Fibroblast of lung (primary cell): ENCODE data around the gene CPA1. TPM values are rescaled to one million over a fixed set of nuclear protein-coding genes. Genes with fewer than 3 reads are reported as not detected.

Experiments used
- DNase-seq, 2 donors: peaks; one replicate each; pipeline versions ENCODE4 v3.0.0 to v3.0.0-alpha.2; 2010; ENCODE audit warnings: low read depth in 2 of 2
- H2AFZ ChIP-seq: 2 replicates; pipeline ENCODE4 v1.5.1; 2012; ENCODE audit warnings: low read length, control low read depth, inconsistent platforms
- H3K27ac ChIP-seq: 2 replicates; pipeline ENCODE4 v1.5.1; 2011; ENCODE audit warnings: low read length, control low read depth; ENCODE audit not compliant: insufficient read depth
- H3K27me3 ChIP-seq: 2 replicates; pipeline ENCODE4 v1.5.1; 2011; ENCODE audit warnings: mild to moderate bottlenecking, low read length; ENCODE audit not compliant: control insufficient read depth, insufficient read depth
- H3K36me3 ChIP-seq: 2 replicates; pipeline ENCODE4 v1.5.1; 2011; ENCODE audit warnings: low read length; ENCODE audit not compliant: control insufficient read depth, insufficient read depth
- H3K4me1 ChIP-seq: 2 replicates; pipeline ENCODE4 v1.5.1; 2011; ENCODE audit warnings: low read length; ENCODE audit not compliant: control insufficient read depth, insufficient read depth; ENCODE audit errors: extremely low read depth
- H3K4me2 ChIP-seq: 2 replicates; pipeline ENCODE4 v1.5.1; 2011; ENCODE audit warnings: low read length, control low read depth; ENCODE audit not compliant: insufficient read depth; ENCODE audit errors: extremely low read depth
- H3K4me3 ChIP-seq, 4 experiments: fragments of 200-600 bp in 1 of 4; sonication (generic) in 1 of 4; replicated peaks in 1 of 4; 2 replicates each; pipeline ENCODE4 v1.5.1; 2011 to 2016; ENCODE audit warnings: low read length in 4 of 4, low read depth in 3 of 4, mild to moderate bottlenecking in 3 of 4, control low read depth in 2 of 4, inconsistent platforms in 1 of 4, mixed read lengths in 1 of 4; ENCODE audit not compliant: insufficient read depth in 1 of 4; ENCODE audit errors: control extremely low read depth in 1 of 4
- H3K79me2 ChIP-seq: 2 replicates; pipeline ENCODE4 v1.5.1; 2012; ENCODE audit warnings: mild to moderate bottlenecking, low read length, inconsistent platforms; ENCODE audit not compliant: control insufficient read depth, insufficient read depth
- H3K9ac ChIP-seq: 2 replicates; pipeline ENCODE4 v1.5.1; 2011; ENCODE audit warnings: mild to moderate bottlenecking, low read length, control low read depth; ENCODE audit not compliant: insufficient read depth
- H3K9me3 ChIP-seq: 2 replicates; pipeline ENCODE4 v1.5.1; 2012; ENCODE audit warnings: low read depth, low read length; ENCODE audit not compliant: control insufficient read depth, insufficient read depth
- H4K20me1 ChIP-seq: 2 replicates; pipeline ENCODE4 v1.5.1; 2011; ENCODE audit warnings: low read length; ENCODE audit not compliant: control insufficient read depth, insufficient read depth; ENCODE audit errors: extremely low read depth
- CTCF ChIP-seq, 2 donors: IDR thresholded peaks in 1 of 2; conservative IDR thresholded peaks in 1 of 2; 1 replicate in 1 of 2; 2 replicates in 1 of 2; pipeline ENCODE4 v1.5.1; 2011 to 2012; ENCODE audit warnings: low read length in 2 of 2, control low read depth in 1 of 2, inconsistent platforms in 1 of 2, low read depth in 1 of 2, mild to moderate bottlenecking in 1 of 2
- EZH2 ChIP-seq: IDR thresholded peaks from 2 replicates; pipeline ENCODE4 v1.5.1; 2012; ENCODE audit warnings: low read length, control low read depth, mild to moderate bottlenecking; ENCODE audit errors: missing control alignments
- polyA plus RNA-seq, 2 donors: library from polyadenylated mRNA; depleted of rRNA in 1 of 2; stranded (reverse) in 1 of 2; unstranded in 1 of 2; fragments of >200 nt; gene quantifications; 2 replicates each; pipeline ENCODE4 v1.2.1, GENCODE V29; 2011 to 2012; ENCODE audit warnings: missing spikeins in 1 of 2
- total RNA-seq: library from RNA; depleted of rRNA; stranded (reverse); fragments of >200 nt; gene quantifications from 2 replicates; pipeline ENCODE4 v1.2.1, GENCODE V29; 2014

CPA1 gene
- total and polyA plus RNA-seq, 2 donors (not counting 1 experiment from before 2014, with no cell fraction given), result under 0.01 to 0.12 TPM

DNA sequence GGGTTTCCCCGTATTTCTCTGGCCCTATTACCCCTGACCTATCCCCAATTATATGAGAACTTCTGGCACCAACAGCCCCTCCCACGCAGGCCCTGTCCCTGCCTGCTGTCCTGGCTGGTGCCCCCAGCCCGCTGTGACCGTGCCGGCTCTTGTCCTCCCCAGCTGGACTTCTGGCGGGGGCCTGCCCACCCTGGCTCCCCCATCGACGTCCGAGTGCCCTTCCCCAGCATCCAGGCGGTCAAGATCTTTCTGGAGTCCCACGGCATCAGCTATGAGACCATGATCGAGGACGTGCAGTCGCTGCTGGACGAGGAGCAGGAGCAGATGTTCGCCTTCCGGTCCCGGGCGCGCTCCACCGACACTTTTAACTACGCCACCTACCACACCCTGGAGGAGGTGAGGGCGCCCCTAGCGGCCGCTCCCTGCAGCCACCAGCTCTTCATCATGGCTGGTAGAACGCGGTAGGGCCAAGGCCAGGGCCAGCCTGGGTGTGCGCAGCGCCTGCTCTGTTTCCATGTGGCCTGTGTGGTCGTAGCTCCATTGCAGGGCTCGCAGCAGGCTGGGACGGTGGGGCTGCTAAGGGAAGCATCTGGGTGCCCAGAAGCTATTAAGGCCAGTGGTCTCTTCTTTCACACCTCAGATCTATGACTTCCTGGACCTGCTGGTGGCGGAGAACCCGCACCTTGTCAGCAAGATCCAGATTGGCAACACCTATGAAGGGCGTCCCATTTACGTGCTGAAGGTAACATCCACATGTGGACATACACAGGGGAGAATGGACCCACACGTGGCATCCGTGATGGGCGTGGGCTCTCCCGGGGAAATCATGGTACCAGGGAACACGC lies 1.4 kb downstream of the CPA1 start:
- Histone ChIP-seq H3K27ac (no peak overlapping the region), H3K4me1 (no peaks in the 10 kb centered on the region), H4K20me1 (no peaks in the 10 kb centered on the region), H2AFZ (no peak overlapping the region), H3K9ac (no peak overlapping the region), H3K4me3 (no peak overlapping the region), H3K36me3 (no peaks in the 10 kb centered on the region), H3K9me3 (no peaks in the 10 kb centered on the region), H3K27me3 (no peaks in the 10 kb centered on the region), H3K4me2 (no peak overlapping the region), H3K79me2 (no peaks in the 10 kb centered on the region)
- no peak for DNase-seq
- TF ChIP-seq CTCF (conservative IDR thresholded peaks at IDR 0.05 in 1 of 2, IDR thresholded peaks at IDR 0.05 in 1 of 2; ENCODE audit: low read depth in 1 of 2, low read length in 2 of 2), result no peak
- no peak for TF ChIP-seq EZH2

DNA sequence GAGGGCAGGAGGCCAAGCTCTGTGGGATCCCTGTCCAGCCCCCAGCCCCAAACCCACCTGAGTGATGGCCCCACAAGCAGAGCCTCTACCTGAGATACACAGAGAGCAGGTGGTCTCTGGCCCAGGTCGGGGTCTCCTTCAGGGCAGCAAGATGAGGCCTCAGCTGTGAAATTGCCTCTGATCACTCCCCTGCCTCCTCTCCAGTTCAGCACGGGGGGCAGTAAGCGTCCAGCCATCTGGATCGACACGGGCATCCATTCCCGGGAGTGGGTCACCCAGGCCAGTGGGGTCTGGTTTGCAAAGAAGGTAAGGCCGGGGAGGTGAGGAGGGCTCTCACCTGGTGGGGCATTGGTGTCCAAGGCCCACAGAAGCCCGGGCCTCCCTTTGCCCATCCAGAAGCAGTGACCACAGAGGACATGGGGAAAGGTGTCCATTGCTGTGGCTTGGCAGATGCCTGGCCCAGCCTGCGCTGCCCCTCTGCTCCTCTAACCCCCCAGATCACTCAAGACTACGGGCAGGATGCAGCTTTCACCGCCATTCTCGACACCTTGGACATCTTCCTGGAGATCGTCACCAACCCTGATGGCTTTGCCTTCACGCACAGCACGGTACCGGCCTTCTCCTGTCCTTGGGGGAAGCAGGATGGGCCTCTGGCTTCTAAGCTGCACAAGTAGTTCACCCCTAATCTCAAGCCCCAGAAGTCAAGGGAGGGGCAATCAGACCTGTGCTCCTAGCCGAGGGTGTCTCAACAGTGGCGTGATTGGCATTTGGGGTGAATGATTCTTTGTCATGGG lies 3.1 kb downstream of the CPA1 start:
- H3K4me1 ChIP-seq, result no peaks in the 10 kb centered on the region
- no peak overlapping the region for H3K9ac ChIP-seq
- H3K79me2 ChIP-seq, result no peaks in the 10 kb centered on the region
- H3K27ac ChIP-seq, result no peak overlapping the region
- DNase-seq, result no peak
- no peak overlapping the region for H3K4me3 ChIP-seq
- no peaks in the 10 kb centered on the region for H4K20me1 ChIP-seq
- TF ChIP-seq EZH2 (no peak), CTCF (conservative IDR thresholded peaks at IDR 0.05 in 1 of 2, IDR thresholded peaks at IDR 0.05 in 1 of 2; ENCODE audit: low read depth in 1 of 2, low read length in 2 of 2) (no peak)
- no peaks in the 10 kb centered on the region for H3K9me3 ChIP-seq
- H3K36me3 ChIP-seq, result no peaks in the 10 kb centered on the region
- no peaks in the 10 kb centered on the region for H3K27me3 ChIP-seq
- no peak overlapping the region for H2AFZ ChIP-seq
- H3K4me2 ChIP-seq, result no peak overlapping the region

DNA sequence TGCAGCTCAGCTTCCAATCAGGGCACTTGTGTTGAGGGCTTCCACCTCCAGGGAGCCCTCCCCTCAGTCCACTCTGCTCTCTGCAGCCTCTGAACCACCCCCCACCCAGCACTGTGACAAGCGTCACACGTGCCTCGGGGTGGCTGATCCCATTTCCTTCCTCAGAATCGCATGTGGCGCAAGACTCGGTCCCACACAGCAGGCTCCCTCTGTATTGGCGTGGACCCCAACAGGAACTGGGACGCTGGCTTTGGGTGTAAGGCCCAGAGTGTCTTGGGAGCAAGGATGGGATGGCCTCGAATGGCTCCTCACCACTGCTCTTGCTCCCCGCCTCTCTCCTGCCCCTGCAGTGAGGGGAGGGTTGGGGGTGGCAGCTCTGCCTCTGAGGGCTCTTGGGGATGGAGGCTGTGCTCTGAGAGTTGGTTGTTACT lies 4.1 kb downstream of the CPA1 start:
- H3K9ac ChIP-seq, result no peak overlapping the region
- H3K9me3 ChIP-seq, result no peaks in the 10 kb centered on the region
- H3K79me2 ChIP-seq, result no peaks in the 10 kb centered on the region
- H3K4me2 ChIP-seq, result no peak overlapping the region
- no peaks in the 10 kb centered on the region for H3K36me3 ChIP-seq
- H3K4me1 ChIP-seq, result no peaks in the 10 kb centered on the region
- TF ChIP-seq EZH2, result no peak
- TF ChIP-seq CTCF (conservative IDR thresholded peaks at IDR 0.05 in 1 of 2, IDR thresholded peaks at IDR 0.05 in 1 of 2; ENCODE audit: low read depth in 1 of 2, low read length in 2 of 2), result no peak
- no peaks in the 10 kb centered on the region for H3K27me3 ChIP-seq
- no peak for DNase-seq
- no peak overlapping the region for H2AFZ ChIP-seq
- H3K4me3 ChIP-seq, result no peak overlapping the region
- no peak overlapping the region for H3K27ac ChIP-seq
- H4K20me1 ChIP-seq, result no peaks in the 10 kb centered on the region
